H9 (cell line): ENCODE measurements around the gene CPNE7. TPM values are rescaled to one million over a fixed set of nuclear protein-coding genes. Genes with fewer than 3 reads are reported as not detected.

Experiments
- DNase-seq: peaks from one replicate; pipeline ENCODE4 v3.0.0-alpha.2; 2017
- H2AFZ ChIP-seq: one replicate; pipeline ENCODE4 v1.6.1; 2013; ENCODE audit warnings: mild to moderate bottlenecking, low read length, control low read depth, moderate library complexity
- H2AK5ac ChIP-seq: 2 replicates; pipeline ENCODE4 v1.6.1; 2013; ENCODE audit warnings: low read length, control low read depth, mixed read lengths; ENCODE audit not compliant: insufficient read length
- H2BK120ac ChIP-seq: one replicate; pipeline ENCODE4 v1.6.1; 2013; ENCODE audit warnings: low read depth, mild to moderate bottlenecking, low read length, control low read depth, inconsistent platforms; ENCODE audit not compliant: poor library complexity, severe bottlenecking
- H2BK12ac ChIP-seq: 2 replicates; pipeline ENCODE4 v1.6.1; 2013; ENCODE audit warnings: low read length, control low read depth, mixed read lengths, low read depth; ENCODE audit not compliant: insufficient read length
- H2BK15ac ChIP-seq: 2 replicates; pipeline ENCODE4 v1.6.1; 2013; ENCODE audit warnings: low read depth, low read length, control low read depth
- H2BK20ac ChIP-seq: one replicate; pipeline ENCODE4 v1.6.1; 2013; ENCODE audit warnings: low read depth, mild to moderate bottlenecking, low read length, control low read depth, inconsistent platforms; ENCODE audit not compliant: poor library complexity, severe bottlenecking
- H2BK5ac ChIP-seq: 2 replicates; pipeline ENCODE4 v1.6.1; 2013; ENCODE audit warnings: low read length, control low read depth, mixed read lengths; ENCODE audit not compliant: insufficient read length
- H3K14ac ChIP-seq: 2 replicates; pipeline ENCODE4 v1.6.1; 2013; ENCODE audit warnings: low read length, control low read depth; ENCODE audit not compliant: insufficient read depth
- H3K18ac ChIP-seq: 2 replicates; pipeline ENCODE4 v1.6.1; 2013; ENCODE audit warnings: low read depth, mild to moderate bottlenecking, mixed read lengths, low read length, control low read depth; ENCODE audit not compliant: insufficient read length
- H3K23ac ChIP-seq: 2 replicates; pipeline ENCODE4 v1.6.1; 2013; ENCODE audit warnings: low read length, control low read depth, mixed read lengths, low read depth; ENCODE audit not compliant: insufficient read length
- H3K23me2 ChIP-seq: 2 replicates; pipeline ENCODE4 v1.6.1; 2013; ENCODE audit warnings: low read depth, mild to moderate bottlenecking, mixed read lengths, low read length, control low read depth; ENCODE audit not compliant: insufficient read length, poor library complexity, severe bottlenecking
- H3K27ac ChIP-seq: 2 replicates; pipeline ENCODE4 v1.5.1; 2013; ENCODE audit warnings: low read length, control low read depth, mixed read lengths, low read depth; ENCODE audit not compliant: insufficient read length
- H3K27me3 ChIP-seq: 2 replicates; pipeline ENCODE4 v1.6.1; 2013; ENCODE audit warnings: low read length, control low read depth, inconsistent platforms; ENCODE audit not compliant: insufficient read depth
- H3K4ac ChIP-seq: 2 replicates; pipeline ENCODE4 v1.6.1; 2013; ENCODE audit warnings: low read depth, mild to moderate bottlenecking, control low read depth, inconsistent platforms, low read length, moderate library complexity
- H3K4me1 ChIP-seq: 2 replicates; pipeline ENCODE4 v1.6.1; 2013; ENCODE audit warnings: low read length, control low read depth, inconsistent platforms; ENCODE audit not compliant: insufficient read depth
- H3K4me2 ChIP-seq: 2 replicates; pipeline ENCODE4 v1.6.1; 2013; ENCODE audit warnings: low read length, control low read depth, mixed read lengths; ENCODE audit not compliant: insufficient read length, insufficient read depth
- H3K56ac ChIP-seq: 2 replicates; pipeline ENCODE4 v1.6.1; 2013; ENCODE audit warnings: low read depth, mild to moderate bottlenecking, mixed read lengths, low read length, control low read depth; ENCODE audit not compliant: insufficient read length
- H3K79me1 ChIP-seq: 2 replicates; pipeline ENCODE4 v1.6.1; 2013; ENCODE audit warnings: low read depth, mild to moderate bottlenecking, moderate library complexity, low read length, control low read depth, inconsistent platforms; ENCODE audit not compliant: insufficient read depth, poor library complexity, severe bottlenecking
- H3K79me2 ChIP-seq: 2 replicates; pipeline ENCODE4 v1.6.1; 2013; ENCODE audit warnings: low read length, control low read depth, inconsistent platforms; ENCODE audit not compliant: insufficient read depth
- H3K9ac ChIP-seq: 2 replicates; pipeline ENCODE4 v1.6.1; 2013; ENCODE audit warnings: low read length, control low read depth, mixed read lengths; ENCODE audit not compliant: insufficient read length; ENCODE audit errors: extremely low read depth
- H3K9me3 ChIP-seq: one replicate; pipeline ENCODE4 v1.6.1; 2013; ENCODE audit warnings: low read depth, low read length, inconsistent platforms; ENCODE audit not compliant: control insufficient read depth
- H3T11ph ChIP-seq: one replicate; pipeline ENCODE4 v1.6.1; 2013; ENCODE audit warnings: mild to moderate bottlenecking, low read length, control low read depth, inconsistent platforms
- H4K20me1 ChIP-seq: one replicate; pipeline ENCODE4 v1.6.1; 2013; ENCODE audit not compliant: control insufficient read depth, insufficient read length, insufficient read depth
- H4K5ac ChIP-seq: 2 replicates; pipeline ENCODE4 v1.6.1; 2013; ENCODE audit warnings: low read depth, mild to moderate bottlenecking, mixed read lengths, low read length, control low read depth; ENCODE audit not compliant: insufficient read length
- H4K8ac ChIP-seq: replicated peaks from 2 replicates; pipeline ENCODE4 v1.6.1; 2013; ENCODE audit warnings: low read length, control low read depth, mixed read lengths, low read depth; ENCODE audit not compliant: insufficient read length
- H4K91ac ChIP-seq: 2 replicates; pipeline ENCODE4 v1.6.1; 2013; ENCODE audit warnings: low read depth, mild to moderate bottlenecking, moderate library complexity, mixed read lengths, low read length, control low read depth; ENCODE audit not compliant: insufficient read length
- H3K27ac Mint-ChIP-seq, 3 experiments: 2 replicates in 2 of 3; 3 replicates in 1 of 3; pipeline ENCODE4 v1.8.0; 2020 to 2021; ENCODE audit warnings: mixed read lengths in 3 of 3, mild to moderate bottlenecking in 1 of 3, moderate library complexity in 1 of 3
- H3K27me3 Mint-ChIP-seq: 2 replicates; pipeline ENCODE4 v1.8.0; 2021; ENCODE audit warnings: low read depth, mild to moderate bottlenecking, moderate library complexity, mixed read lengths
- H3K36me3 Mint-ChIP-seq, 3 experiments: 2 replicates in 2 of 3; 3 replicates in 1 of 3; pipeline ENCODE4 v1.8.0; 2020 to 2021; ENCODE audit warnings: low read depth in 3 of 3, mixed read lengths in 3 of 3; ENCODE audit not compliant: insufficient read depth in 1 of 3
- H3K4me1 Mint-ChIP-seq, 2 experiments: 2 replicates each; pipeline ENCODE4 v1.8.0; 2020; ENCODE audit warnings: mixed read lengths in 2 of 2
- H3K4me3 Mint-ChIP-seq, 2 experiments: 2 replicates in 1 of 2; 3 replicates in 1 of 2; pipeline ENCODE4 v1.8.0; 2020 to 2021; ENCODE audit warnings: mild to moderate bottlenecking in 2 of 2, mixed read lengths in 2 of 2, moderate library complexity in 1 of 2
- H3K9me3 Mint-ChIP-seq, 2 experiments: 2 replicates in 1 of 2; 3 replicates in 1 of 2; pipeline ENCODE4 v1.8.0; 2020; ENCODE audit warnings: mild to moderate bottlenecking in 2 of 2, mixed read lengths in 2 of 2, moderate library complexity in 1 of 2
- WGBS: extraction: QIAGEN DNeasy Blood & Tissue Kit; methylation state at CpG from one replicate; pipeline ENCODE4 v1.1.7; 2013; ENCODE audit warnings: missing lambda C conversion rate, low lambda C conversion rate, mixed read lengths; ENCODE audit not compliant: insufficient read length; ENCODE audit errors: extremely low coverage; 5-methylcytosine and 5-hydroxymethylcytosine counted together
- total RNA-seq: library from RNA; stranded (reverse); gene quantifications from 2 replicates; pipeline ENCODE4 v1.2.1, GENCODE V29; 2021
- TF ChIP-seq, protein P1 (sequence below): fragments of 200-600 bp; sonication (generic); conservative IDR thresholded peaks from 3 replicates; pipeline ENCODE4 v1.8.0; 2021; ENCODE audit warnings: antibody characterized with exemption, mild to moderate bottlenecking

CPNE7 gene
- total RNA-seq, 1 experiment from 2014 or later: 23.4 TPM

DNA sequence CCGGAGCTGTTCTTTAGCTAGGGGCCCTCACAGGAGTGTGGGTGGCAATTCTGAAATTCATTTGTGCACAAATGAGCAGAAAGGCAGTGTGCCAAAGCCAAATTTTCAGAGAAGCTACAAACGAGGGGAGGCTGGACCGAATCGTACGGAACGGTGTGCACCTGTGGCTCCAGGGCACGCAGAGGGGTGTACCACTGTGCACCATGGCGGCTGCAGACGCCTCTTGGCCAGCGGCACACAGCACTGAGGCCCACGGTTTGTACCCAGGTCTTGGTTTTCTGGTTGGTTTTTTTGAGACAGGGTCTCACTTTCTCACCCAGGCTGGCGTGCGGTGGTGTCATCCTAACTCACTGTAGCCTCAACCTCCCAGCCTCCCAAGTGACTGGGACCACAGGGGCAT, 67.0 kb downstream of the CPNE7 start:
- H4K5ac ChIP-seq: no peak overlapping the region
- H3K9me3 Mint-ChIP-seq: no peaks in the 10 kb centered on the region
- no peaks in the 10 kb centered on the region for H4K20me1 ChIP-seq
- H3K27me3 ChIP-seq: no peaks in the 10 kb centered on the region
- H3K4ac ChIP-seq: no peak overlapping the region
- no peak overlapping the region for H4K8ac ChIP-seq
- no peaks in the 10 kb centered on the region for H3K4me1 ChIP-seq
- H3K23ac ChIP-seq: no peak overlapping the region
- WGBS: no CpG with 5 or more reads among the region's 13 CpGs
- H3K14ac ChIP-seq: no peak overlapping the region
- H2BK20ac ChIP-seq: no peak overlapping the region
- peaks cover 10 to 11% of the 10 kb centered on the region in 2 experiments for H3K4me1 Mint-ChIP-seq
- H3K9ac ChIP-seq: no peak overlapping the region
- H2BK15ac ChIP-seq: no peak overlapping the region
- no peak overlapping the region for H2AFZ ChIP-seq
- H3K27ac Mint-ChIP-seq: no peak overlapping the region
- DNase-seq: no peak
- H3K79me1 ChIP-seq: no peaks in the 10 kb centered on the region
- H3K79me2 ChIP-seq: no peaks in the 10 kb centered on the region
- H2BK120ac ChIP-seq: no peak overlapping the region
- no peak overlapping the region for H3K4me2 ChIP-seq
- no peak overlapping the region for H2BK12ac ChIP-seq
- H2AK5ac ChIP-seq: no peak overlapping the region
- H3K18ac ChIP-seq: no peak overlapping the region
- no peak overlapping the region for H3K27ac ChIP-seq
- H2BK5ac ChIP-seq: no peak overlapping the region
- peaks cover 7% of the 10 kb centered on the region for H3K27me3 Mint-ChIP-seq
- no peaks in the 10 kb centered on the region for H3K9me3 ChIP-seq
- H4K91ac ChIP-seq: no peak overlapping the region
- H3K4me3 Mint-ChIP-seq: no peak overlapping the region
- H3T11ph ChIP-seq: no peak overlapping the region
- peaks cover 8 to 23% (median 23%) of the 10 kb centered on the region in 3 experiments; a peak in 6 of 7 replicates for H3K36me3 Mint-ChIP-seq
- H3K56ac ChIP-seq: no peak overlapping the region
- no peaks in the 10 kb centered on the region for H3K23me2 ChIP-seq
- TF ChIP-seq, protein P1, sequence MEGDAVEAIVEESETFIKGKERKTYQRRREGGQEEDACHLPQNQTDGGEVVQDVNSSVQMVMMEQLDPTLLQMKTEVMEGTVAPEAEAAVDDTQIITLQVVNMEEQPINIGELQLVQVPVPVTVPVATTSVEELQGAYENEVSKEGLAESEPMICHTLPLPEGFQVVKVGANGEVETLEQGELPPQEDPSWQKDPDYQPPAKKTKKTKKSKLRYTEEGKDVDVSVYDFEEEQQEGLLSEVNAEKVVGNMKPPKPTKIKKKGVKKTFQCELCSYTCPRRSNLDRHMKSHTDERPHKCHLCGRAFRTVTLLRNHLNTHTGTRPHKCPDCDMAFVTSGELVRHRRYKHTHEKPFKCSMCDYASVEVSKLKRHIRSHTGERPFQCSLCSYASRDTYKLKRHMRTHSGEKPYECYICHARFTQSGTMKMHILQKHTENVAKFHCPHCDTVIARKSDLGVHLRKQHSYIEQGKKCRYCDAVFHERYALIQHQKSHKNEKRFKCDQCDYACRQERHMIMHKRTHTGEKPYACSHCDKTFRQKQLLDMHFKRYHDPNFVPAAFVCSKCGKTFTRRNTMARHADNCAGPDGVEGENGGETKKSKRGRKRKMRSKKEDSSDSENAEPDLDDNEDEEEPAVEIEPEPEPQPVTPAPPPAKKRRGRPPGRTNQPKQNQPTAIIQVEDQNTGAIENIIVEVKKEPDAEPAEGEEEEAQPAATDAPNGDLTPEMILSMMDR: no peak
